ENCODE data around the gene MSI2.

GRCh38 chr17:57544401-57544800, 288.1 kb downstream of the MSI2 start:
- no peak for TF ChIP-seq CTCF (IDR thresholded peaks at IDR 0.05; ENCODE audit: low read depth, low read length, poor library complexity, severe bottlenecking)
- no peak for TF ChIP-seq EZH2phosphoT487 (IDR thresholded peaks at IDR 0.05; ENCODE audit: borderline replicate concordance, low read length)

Measured in DOHH2 (cell line).